Stimulated activated CD4-positive, alpha-beta T cell treated with anti-CD3 and anti-CD28 coated beads, TNF-alpha, amount 100 ng/mL, for 4 hours (primary cell): ENCODE data around the gene MPC1.

Source experiments
- DNase-seq, 3 experiments: peaks; one replicate each; pipeline ENCODE4 v3.0.0-alpha.2; 2020; ENCODE audit warnings: low read depth in 3 of 3

The MPC1 gene

GRCh38 chr6:166317261-166318212, 65.2 kb downstream of the MPC1 start:
- no peak for DNase-seq

- no peak for DNase-seq
These were observed 67.3 kb downstream of the MPC1 start for GRCh38 chr6:166315436-166315835.
